ENCODE results near the gene CATSPERD. TPM values are rescaled to one million over a fixed set of nuclear protein-coding genes. Genes with fewer than 3 reads are reported as not detected.
"Not testable (repeated sequence)": the region's sequence is repeated elsewhere in the genome, so short reads cannot be mapped to it uniquely, and the experiment has no call there.

The CATSPERD gene
- total RNA-seq, 1 donor from 2014 or later = not detected

DNA sequence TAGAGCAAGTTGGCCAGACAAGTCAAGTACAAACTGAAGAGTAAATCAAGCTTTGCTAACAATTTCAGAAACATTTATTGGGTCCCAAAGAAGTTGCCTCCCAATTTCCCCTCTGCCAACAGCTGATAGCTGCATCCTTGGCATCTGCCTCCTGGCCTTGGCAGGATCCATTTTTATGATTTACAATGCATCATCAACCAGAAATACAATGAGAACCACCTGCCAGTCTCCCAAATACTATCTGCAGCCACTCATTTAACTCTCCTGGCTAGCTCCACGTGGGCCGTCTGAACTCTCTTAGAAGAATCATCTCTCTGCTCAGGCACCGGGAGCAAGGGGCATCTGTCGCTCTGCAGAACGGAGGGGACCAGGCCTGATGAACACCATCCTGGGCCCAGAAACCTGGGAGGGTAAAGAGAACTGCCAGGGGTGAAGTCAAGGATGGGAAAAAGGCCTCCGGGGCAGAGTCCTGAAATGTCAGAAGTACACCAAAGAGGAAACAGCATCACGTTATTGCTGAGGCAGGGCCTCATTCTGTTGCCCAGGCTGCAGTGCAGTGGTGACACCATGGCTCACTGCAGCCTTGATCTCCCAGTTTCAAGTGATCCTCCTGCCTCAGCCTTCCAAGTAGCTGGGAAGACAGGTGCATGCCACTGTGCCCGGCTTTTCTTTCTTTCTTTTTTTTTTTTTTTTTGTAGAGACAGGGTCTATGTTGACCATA is 3.1 kb upstream of the CATSPERD start:
- Mint-ChIP-seq H3K27me3 (no peaks in the 10 kb centered on the region), H3K9me3 (no peaks in the 10 kb centered on the region), H3K4me1 (peaks cover 25% of the 10 kb centered on the region), H3K27ac (peak overlapping the region; percentile 97), H3K36me3 (ENCODE audit: low read depth) (peaks cover 38% of the 10 kb centered on the region), H3K4me3 (peak overlapping the region; percentile 97)
- DNase-seq = no peak
- intact Hi-C loops (cut with micrococcal nuclease) = no loop called here

DNA sequence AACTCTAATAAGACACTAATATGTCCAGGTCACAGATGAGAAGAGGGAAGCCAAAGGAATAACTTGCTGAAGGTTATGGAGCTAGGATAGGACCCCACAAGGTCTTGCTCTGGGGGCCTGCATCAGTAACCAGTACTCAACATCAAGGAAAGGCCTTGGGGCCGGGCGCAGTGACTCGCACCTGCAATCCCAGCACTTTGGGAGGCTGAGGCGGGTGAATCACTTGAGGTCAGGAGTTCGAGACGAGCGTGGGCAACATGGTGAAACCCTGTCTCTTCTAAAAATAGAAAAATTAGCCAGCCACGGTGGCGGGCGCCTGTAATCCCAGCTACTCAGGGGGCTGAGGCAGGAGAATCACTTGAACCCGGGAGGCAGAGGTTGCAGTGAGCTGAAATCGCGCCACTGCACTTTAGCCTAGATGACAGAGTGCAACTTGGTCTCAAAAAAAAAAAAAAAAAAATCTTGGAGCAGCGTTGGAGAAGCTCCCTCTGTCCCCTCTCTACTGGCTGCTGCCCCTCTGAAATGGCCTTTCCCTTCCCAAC is 2.3 kb upstream of the CATSPERD start:
- H3K36me3 Mint-ChIP-seq (ENCODE audit: low read depth) = peaks cover 35% of the 10 kb centered on the region
- peak overlapping the region; percentile 97 for H3K4me3 Mint-ChIP-seq
- intact Hi-C loops (cut with micrococcal nuclease) = no loop called here
- no peaks in the 10 kb centered on the region for H3K9me3 Mint-ChIP-seq
- H3K27ac Mint-ChIP-seq = peak overlapping the region; percentile 97
- H3K27me3 Mint-ChIP-seq = no peaks in the 10 kb centered on the region
- H3K4me1 Mint-ChIP-seq = peaks cover 25% of the 10 kb centered on the region
- peak; percentile 66 for DNase-seq

DNA sequence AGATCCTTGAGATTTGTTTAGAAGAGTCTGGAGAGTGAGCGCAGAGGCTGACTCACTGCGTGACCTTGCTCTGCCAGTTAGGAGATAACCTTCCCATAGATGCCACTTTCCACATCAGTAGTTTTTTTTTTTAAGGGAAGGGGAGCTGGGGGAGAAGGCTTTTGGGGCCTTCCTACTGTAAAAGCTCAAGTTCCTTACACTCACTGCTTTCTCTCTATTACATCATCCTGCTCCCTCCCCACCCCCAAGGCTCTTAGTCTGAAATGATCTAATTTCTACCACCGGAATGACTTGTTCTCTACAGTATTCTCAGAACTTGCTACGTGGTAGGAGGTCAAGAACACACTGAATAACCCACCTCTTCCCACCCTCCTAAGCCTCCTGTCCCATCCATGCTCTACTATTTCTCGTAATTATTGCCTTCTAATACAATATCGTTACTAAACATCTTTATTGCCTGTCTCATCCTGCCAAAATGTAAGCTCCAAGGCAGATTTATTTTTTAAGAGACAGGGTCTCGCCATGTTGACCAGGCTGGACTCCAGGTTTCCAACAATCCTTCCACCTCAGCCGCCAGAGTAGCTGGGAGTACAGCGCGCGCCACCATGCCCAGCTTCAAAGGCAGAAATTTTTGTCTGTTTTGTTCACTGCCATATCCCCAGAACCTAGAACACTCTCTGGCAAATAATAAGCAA is 1.7 kb upstream of the CATSPERD start:
- peak; percentile 85 for DNase-seq
- no peaks in the 10 kb centered on the region for H3K27me3 Mint-ChIP-seq
- intact Hi-C loops (cut with micrococcal nuclease) = no loop called here
- H3K36me3 Mint-ChIP-seq (ENCODE audit: low read depth) = peaks cover 29% of the 10 kb centered on the region
- no peaks in the 10 kb centered on the region for H3K9me3 Mint-ChIP-seq
- peaks cover 25% of the 10 kb centered on the region for H3K4me1 Mint-ChIP-seq
- H3K4me3 Mint-ChIP-seq = peak overlapping the region; percentile 97
- peak overlapping the region; percentile 97 for H3K27ac Mint-ChIP-seq

DNA sequence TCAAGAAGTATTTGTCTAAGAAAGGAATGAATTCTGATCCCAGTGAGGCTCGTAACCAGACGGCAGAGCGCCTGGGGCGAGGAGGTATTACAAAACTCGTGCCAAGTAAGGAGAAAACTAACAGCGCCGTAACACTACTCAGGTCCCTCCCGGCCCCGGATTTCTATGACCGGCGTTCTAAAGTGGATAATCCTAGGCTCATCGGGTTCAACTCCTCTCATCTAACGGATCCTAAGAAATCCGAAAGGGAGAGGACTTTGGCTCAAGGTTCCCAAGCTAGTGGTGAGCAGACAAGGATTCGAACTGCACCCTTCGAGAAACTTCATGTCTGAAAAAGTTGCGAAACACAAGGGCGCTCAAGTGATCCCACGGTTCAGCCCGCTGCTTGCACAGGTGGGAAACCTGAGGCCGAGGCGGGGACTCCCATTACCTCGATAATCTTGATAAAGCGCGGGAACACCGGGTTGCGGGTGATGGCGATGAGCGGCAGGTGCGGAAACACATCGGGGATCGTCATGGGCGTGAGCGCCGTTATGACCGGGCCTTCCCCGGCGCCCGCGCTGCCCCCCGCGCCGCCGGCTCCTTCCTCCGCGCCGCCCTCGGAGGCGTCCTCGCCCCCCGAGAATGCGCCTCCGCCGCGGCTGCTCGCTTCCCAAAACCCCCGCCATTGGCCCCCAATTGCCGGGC is 1.0 kb upstream of the CATSPERD start:
- peak; percentile 81 for DNase-seq
- Mint-ChIP-seq H3K27me3 (no peaks in the 10 kb centered on the region), H3K27ac (peak overlapping the region; percentile 97), H3K9me3 (no peaks in the 10 kb centered on the region), H3K36me3 (ENCODE audit: low read depth) (peaks cover 25% of the 10 kb centered on the region), H3K4me1 (peaks cover 25% of the 10 kb centered on the region), H3K4me3 (peak overlapping the region; percentile 97)
- intact Hi-C loops (cut with micrococcal nuclease) = no loop called here

DNA sequence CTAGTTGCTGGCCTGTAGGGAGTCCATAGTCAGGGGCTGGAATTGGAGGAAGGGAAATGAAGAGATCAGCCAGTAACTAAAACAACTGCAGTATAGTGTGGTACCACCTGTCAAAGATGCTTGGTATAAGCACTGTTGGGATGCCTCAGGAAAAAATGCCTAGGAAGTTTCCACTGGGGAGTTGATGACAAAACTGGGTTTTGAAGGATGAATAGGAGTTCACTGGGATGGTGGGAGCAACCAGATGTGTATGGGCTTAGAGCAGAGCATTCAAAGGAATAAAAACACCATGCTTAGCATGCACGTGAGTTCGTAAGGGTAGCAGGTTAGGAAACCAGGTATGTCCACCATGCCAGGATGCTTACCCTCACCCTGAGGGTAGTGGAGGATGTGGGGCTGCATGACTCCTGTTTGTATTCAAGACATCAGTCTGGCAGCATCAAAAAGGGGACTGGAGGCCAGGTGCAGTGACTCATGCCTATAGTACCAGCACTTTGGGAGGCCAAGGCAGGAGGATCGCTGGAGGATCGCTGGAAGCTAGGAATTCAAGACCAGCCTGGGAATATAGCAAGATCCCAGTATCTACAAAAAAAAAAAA is 7.1 kb downstream of the CATSPERD start:
- Mint-ChIP-seq H3K36me3 (ENCODE audit: low read depth) (no peaks in the 10 kb centered on the region), H3K4me3 (no peak overlapping the region)

DNA sequence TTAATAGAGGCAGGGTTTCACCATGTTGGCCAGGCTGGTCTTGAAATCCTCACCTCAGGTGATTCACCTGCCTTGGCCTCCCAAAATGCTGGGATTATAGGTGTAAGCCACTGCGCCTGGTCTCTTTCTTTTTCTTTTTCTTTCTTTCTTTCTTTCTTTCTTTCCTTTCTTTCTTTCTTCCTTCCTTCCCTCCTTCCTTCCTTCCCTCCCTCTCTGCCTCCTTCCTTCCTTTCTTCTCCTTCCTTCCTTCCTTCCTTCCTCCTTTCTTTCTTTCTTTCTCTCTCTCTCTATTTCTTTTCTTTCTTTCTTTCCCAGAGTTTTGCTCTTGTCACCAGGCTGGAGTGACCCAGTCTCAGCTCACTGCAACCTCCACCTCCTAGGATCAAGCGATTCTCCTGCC is 12.7 kb downstream of the CATSPERD start:
- intact Hi-C loops (cut with micrococcal nuclease); H3K27me3 Mint-ChIP-seq; H3K4me3 Mint-ChIP-seq; H3K4me1 Mint-ChIP-seq; H3K36me3 Mint-ChIP-seq (ENCODE audit: low read depth); H3K9me3 Mint-ChIP-seq; H3K27ac Mint-ChIP-seq; DNase-seq: not testable (repeated sequence)

More for the DNA sequence above, 7.1 kb downstream of the CATSPERD start:
- intact Hi-C loops (cut with micrococcal nuclease) = loop anchor here (10.0 kb wide), 1 partner anchor 177 kb away; the partner anchor contains the start of genes NDUFA11 and VMAC
- H3K27me3 Mint-ChIP-seq = peaks cover 3% of the 10 kb centered on the region
- H3K4me1 Mint-ChIP-seq = no peaks in the 10 kb centered on the region
- no peaks in the 10 kb centered on the region for H3K9me3 Mint-ChIP-seq
- no peak for DNase-seq
- H3K27ac Mint-ChIP-seq = no peak overlapping the region

DNA sequence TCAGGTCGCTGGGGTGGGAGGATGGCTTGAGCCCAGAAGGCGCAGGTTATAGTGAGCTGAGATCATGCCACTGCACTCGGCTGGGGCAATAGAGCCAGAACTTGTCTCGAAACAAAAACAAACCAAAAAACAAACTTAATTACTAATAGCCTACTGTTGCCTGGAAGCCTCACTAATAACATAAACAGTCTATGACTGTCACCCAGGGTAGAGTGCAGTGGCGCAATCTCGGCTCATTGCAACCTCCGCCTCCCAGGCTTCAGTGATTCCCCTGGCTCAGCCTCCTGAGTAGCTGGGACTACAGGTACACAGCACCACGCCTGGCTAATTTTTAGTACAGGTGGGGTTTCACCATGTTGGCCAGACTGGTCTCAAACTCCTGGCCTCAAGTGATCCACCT is 18.0 kb downstream of the CATSPERD start:
- Mint-ChIP-seq H3K27ac (no peak overlapping the region), H3K4me1 (no peaks in the 10 kb centered on the region), H3K4me3 (no peak overlapping the region), H3K9me3 (no peaks in the 10 kb centered on the region), H3K36me3 (ENCODE audit: low read depth) (no peaks in the 10 kb centered on the region), H3K27me3 (no peaks in the 10 kb centered on the region)
- intact Hi-C loops (cut with micrococcal nuclease) = no loop called here
- no peak for DNase-seq

DNA sequence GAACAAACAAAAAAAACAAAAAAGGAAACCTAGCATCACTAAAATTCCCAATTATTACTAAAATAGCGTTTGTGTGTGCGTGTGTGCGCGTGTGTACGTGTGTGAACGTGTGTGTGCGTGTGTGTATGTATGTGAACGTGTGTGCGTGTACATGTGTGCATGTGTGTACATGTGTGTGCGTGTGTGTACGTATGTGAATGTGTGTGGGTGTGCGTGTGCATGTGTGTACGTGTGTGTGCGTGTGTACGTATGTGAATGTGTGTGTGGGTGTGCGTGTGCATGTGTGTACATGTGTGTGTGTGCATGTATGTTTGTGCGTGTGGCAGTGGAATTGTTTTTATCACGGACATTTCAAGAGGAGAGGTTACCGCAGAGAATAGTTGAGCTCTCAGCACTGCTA is 21.6 kb downstream of the CATSPERD start:
- intact Hi-C loops (cut with micrococcal nuclease) = no loop called here
- H3K27me3 Mint-ChIP-seq = peaks cover 2% of the 10 kb centered on the region

DNA sequence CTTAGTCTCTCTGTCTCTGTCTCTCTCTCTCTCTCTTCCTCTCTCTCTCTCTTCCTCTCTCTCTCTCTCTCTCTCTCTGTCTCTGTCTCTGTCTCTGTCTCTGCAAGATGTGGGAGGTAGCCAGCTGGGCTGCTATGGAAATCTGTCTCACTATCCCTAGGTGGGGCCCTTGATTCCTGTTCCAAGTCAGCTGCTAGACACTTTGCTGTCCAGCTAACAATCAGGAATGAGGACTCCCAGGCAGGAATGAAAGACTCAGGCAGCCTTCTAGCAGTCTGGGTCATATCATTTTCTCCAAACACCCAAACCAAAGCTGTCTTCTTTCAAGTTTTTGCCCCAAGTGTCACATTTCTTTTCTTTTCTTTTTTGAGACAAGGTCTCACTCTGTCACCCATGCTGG is 23.2 kb downstream of the CATSPERD start:
- intact Hi-C loops (cut with micrococcal nuclease) = no loop called here
- DNase-seq = no peak
- H3K9me3 Mint-ChIP-seq = no peaks in the 10 kb centered on the region
- H3K36me3 Mint-ChIP-seq (ENCODE audit: low read depth) = no peaks in the 10 kb centered on the region
- no peak overlapping the region for H3K4me3 Mint-ChIP-seq
- no peaks in the 10 kb centered on the region for H3K4me1 Mint-ChIP-seq
- H3K27ac Mint-ChIP-seq = no peak overlapping the region
- peaks cover 2% of the 10 kb centered on the region for H3K27me3 Mint-ChIP-seq

More for the DNA sequence above, 21.6 kb downstream of the CATSPERD start:
- Mint-ChIP-seq H3K4me3 (no peak overlapping the region), H3K27ac (no peak overlapping the region), H3K36me3 (ENCODE audit: low read depth) (no peaks in the 10 kb centered on the region), H3K9me3 (no peaks in the 10 kb centered on the region), H3K4me1 (no peaks in the 10 kb centered on the region)
- DNase-seq = no peak

DNA sequence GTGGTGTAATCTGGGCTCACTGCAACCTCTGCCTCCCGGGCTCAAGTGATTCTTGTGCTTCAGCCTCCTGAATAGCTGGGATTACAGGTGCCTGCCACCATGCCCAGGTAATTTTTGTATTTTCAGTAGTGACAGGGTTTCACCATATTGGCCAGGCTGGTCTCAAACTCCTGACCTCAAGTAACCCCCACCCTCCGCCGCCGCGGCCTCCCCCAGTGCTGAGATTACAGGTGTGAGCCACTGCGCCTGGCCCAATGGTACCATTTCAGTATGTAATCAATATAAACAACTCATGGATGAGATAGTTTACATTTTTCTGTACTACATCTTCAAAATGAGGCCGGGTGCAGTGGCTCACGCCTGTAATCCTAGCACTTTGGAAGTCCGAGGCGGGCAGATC is 24.6 kb downstream of the CATSPERD start:
- H3K4me1 Mint-ChIP-seq; H3K4me3 Mint-ChIP-seq; H3K27ac Mint-ChIP-seq; DNase-seq; H3K36me3 Mint-ChIP-seq (ENCODE audit: low read depth); intact Hi-C loops (cut with micrococcal nuclease); H3K9me3 Mint-ChIP-seq; H3K27me3 Mint-ChIP-seq: not testable (repeated sequence)

DNA sequence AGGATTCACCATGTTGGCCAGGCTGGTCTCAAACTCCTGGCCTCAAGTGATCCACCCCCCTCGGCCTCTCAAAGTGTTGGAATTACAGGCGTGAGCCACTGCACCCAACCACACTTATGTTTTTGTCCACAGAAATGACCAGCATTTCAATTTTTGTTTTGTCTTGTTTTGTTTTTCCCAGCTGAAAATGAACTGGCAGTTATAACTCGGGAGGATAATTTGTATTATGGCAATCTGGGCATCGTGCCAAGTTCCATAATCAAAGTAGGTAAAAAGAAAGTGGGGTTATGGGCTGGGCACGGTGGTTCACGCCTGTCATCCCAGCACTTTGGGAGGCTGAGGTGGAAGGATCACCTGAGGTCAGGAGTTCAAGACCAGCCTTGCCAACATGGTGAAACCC is 28.5 kb downstream of the CATSPERD start:
- intact Hi-C loops (cut with micrococcal nuclease); H3K4me1 Mint-ChIP-seq; H3K27me3 Mint-ChIP-seq; H3K4me3 Mint-ChIP-seq; H3K27ac Mint-ChIP-seq; H3K9me3 Mint-ChIP-seq; DNase-seq; H3K36me3 Mint-ChIP-seq (ENCODE audit: low read depth): not testable (repeated sequence)

DNA sequence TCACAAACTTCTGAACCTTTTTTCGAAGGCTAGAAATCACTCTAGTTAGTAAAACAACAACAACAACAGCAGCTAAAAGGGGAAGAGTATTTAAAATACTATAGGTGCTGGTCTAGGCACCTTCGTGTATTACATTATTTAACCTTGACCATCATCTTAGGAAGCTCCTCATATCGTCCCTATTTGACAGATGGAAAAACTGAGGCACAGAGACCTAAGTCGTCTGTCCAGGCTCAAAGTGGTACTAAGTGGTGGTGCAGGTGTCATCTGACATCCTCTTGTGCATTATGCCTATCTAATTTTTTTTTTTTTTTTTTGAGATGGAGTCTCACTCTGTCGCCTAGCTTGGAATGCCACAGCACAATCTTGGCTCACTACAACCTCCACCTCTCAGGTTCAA is 29.1 kb downstream of the CATSPERD start:
- H3K4me3 Mint-ChIP-seq = no peak overlapping the region
- H3K36me3 Mint-ChIP-seq (ENCODE audit: low read depth) = no peaks in the 10 kb centered on the region
- DNase-seq = no peak
- intact Hi-C loops (cut with micrococcal nuclease) = no loop called here
- H3K27ac Mint-ChIP-seq = no peak overlapping the region
- H3K27me3 Mint-ChIP-seq = no peaks in the 10 kb centered on the region
- H3K9me3 Mint-ChIP-seq = no peaks in the 10 kb centered on the region
- H3K4me1 Mint-ChIP-seq = no peaks in the 10 kb centered on the region

DNA sequence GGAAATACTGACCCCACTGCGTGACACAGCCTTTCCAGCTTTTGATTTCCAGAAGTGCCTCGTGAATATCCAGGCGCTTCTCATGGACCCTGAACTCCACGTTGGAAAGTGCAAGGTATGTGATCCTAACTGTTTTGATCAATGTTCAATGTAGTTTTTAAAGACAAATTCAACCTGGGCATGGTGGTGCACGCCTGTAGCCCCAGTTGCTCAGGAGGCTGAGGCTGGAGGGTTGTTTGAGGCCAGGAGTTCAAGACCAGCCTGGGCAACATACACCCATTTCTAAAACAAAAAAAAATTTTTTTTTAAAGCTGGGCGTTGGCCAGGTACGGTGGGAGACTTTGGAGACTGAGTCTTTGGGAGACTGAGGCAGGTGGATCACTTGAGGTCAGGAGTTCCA is 31.3 kb downstream of the CATSPERD start:
- intact Hi-C loops (cut with micrococcal nuclease) = no loop called here
- no peak for DNase-seq
- Mint-ChIP-seq H3K27ac (no peak overlapping the region), H3K4me1 (no peaks in the 10 kb centered on the region), H3K4me3 (no peak overlapping the region), H3K27me3 (no peaks in the 10 kb centered on the region), H3K9me3 (no peaks in the 10 kb centered on the region), H3K36me3 (ENCODE audit: low read depth) (no peaks in the 10 kb centered on the region)

DNA sequence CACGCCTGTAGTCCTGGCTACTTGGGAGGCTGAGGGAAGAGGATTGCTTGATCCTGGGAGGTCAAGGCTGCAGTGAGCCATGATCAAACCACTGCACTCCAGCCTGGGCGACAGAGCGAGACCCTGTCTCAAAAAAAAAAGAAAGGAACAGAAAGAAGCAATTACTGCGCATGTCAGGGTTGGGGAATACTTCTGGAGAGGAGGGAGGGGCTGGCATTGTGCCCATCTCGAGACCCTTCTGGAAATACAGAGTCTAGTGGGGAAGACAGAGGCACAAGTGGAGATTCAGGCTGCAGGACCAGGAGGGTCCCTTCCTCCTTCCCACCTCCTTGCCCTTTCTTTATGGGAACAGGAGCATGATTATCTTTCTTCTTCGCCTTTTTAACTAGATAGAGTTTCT is 33.3 kb downstream of the CATSPERD start:
- Mint-ChIP-seq H3K4me3 (no peak overlapping the region), H3K27ac (no peak overlapping the region)

More for the DNA sequence above, 33.3 kb downstream of the CATSPERD start:
- intact Hi-C loops (cut with micrococcal nuclease) = no loop called here
- H3K36me3 Mint-ChIP-seq (ENCODE audit: low read depth) = no peaks in the 10 kb centered on the region
- no peak for DNase-seq
- H3K4me1 Mint-ChIP-seq = no peaks in the 10 kb centered on the region
- H3K9me3 Mint-ChIP-seq = no peaks in the 10 kb centered on the region
- H3K27me3 Mint-ChIP-seq = no peaks in the 10 kb centered on the region

Measured in activated CD4-positive, alpha-beta T cell treated with anti-CD3 and anti-CD28 coated beads, Interleukin-2, amount 10 ng/mL, durations not matched to agents 24 days and 14 days (primary cell).